ENCODE results near the gene RAP1GAP2.
"Not testable (repeated sequence)": the region's sequence is repeated elsewhere in the genome, so short reads cannot be mapped to it uniquely, and the experiment has no call there.

RAP1GAP2 gene

GRCh38 chr17:2996810-2997670, 200.8 kb downstream of the RAP1GAP2 start:
- Mint-ChIP-seq H3K4me1 (no peaks in the 10 kb centered on the region), H3K4me3 (no peak overlapping the region), H3K27ac (no peak overlapping the region), H3K27me3 (peaks cover under 1% of the 10 kb centered on the region), H3K9me3 (no peaks in the 10 kb centered on the region), H3K36me3 (peaks cover 5% of the 10 kb centered on the region)
- CTCF ChIA-PET = no interaction called here
- no peak for DNase-seq

- CTCF ChIA-PET, H3K4me3 Mint-ChIP-seq, H3K36me3 Mint-ChIP-seq, DNase-seq, H3K9me3 Mint-ChIP-seq, H3K27ac Mint-ChIP-seq, H3K4me1 Mint-ChIP-seq: not testable (repeated sequence)
- peaks cover 11% of the 10 kb centered on the region for H3K27me3 Mint-ChIP-seq
These were observed 202.2 kb downstream of the RAP1GAP2 start for GRCh38 chr17:2998469-2998901.

- Mint-ChIP-seq H3K27me3 (peaks cover 15% of the 10 kb centered on the region), H3K36me3 (peaks cover 10% of the 10 kb centered on the region), H3K27ac (no peak overlapping the region), H3K4me1 (peaks cover 6% of the 10 kb centered on the region), H3K4me3 (no peak overlapping the region), H3K9me3 (no peaks in the 10 kb centered on the region)
- CTCF ChIA-PET = interaction anchor here (1.1 kb wide), 1 partner anchor 154 kb away, joined by 5 read pairs; no protein-coding TSS in a partner anchor
- DNase-seq = no peak
These were observed 206.5 kb downstream of the RAP1GAP2 start for GRCh38 chr17:3002538-3003295.

- no peak for DNase-seq
- Mint-ChIP-seq H3K4me3 (no peak overlapping the region), H3K36me3 (peaks cover 4% of the 10 kb centered on the region), H3K9me3 (no peaks in the 10 kb centered on the region), H3K4me1 (peaks cover 6% of the 10 kb centered on the region), H3K27ac (no peak overlapping the region), H3K27me3 (peaks cover 15% of the 10 kb centered on the region)
- CTCF ChIA-PET = interaction anchor here (0.9 to 1.1 kb wide), 2 partner anchors 9 to 155 kb away, joined by 3 to 5 read pairs; no protein-coding TSS in a partner anchor
These were observed 207.3 kb downstream of the RAP1GAP2 start for GRCh38 chr17:3003296-3004149.

- no peak overlapping the region for H3K4me3 Mint-ChIP-seq
- CTCF ChIA-PET = interaction anchor here (0.9 kb wide), 1 partner anchor 9 kb away, joined by 3 read pairs; no protein-coding TSS in a partner anchor
- H3K27ac Mint-ChIP-seq = no peak overlapping the region
- H3K4me1 Mint-ChIP-seq = peaks cover 6% of the 10 kb centered on the region
- peaks cover 6% of the 10 kb centered on the region for H3K36me3 Mint-ChIP-seq
- DNase-seq = peak; percentile 34
- H3K27me3 Mint-ChIP-seq = peaks cover 15% of the 10 kb centered on the region
- H3K9me3 Mint-ChIP-seq = no peaks in the 10 kb centered on the region
These were observed 208.0 kb downstream of the RAP1GAP2 start for GRCh38 chr17:3004150-3004801.

GRCh38 chr17:3004925-3005324, 208.7 kb downstream of the RAP1GAP2 start:
- no peak for DNase-seq
- CTCF ChIA-PET = no interaction called here
- Mint-ChIP-seq H3K9me3 (no peaks in the 10 kb centered on the region), H3K27ac (no peak overlapping the region), H3K27me3 (peaks cover 15% of the 10 kb centered on the region), H3K4me3 (no peak overlapping the region), H3K4me1 (peaks cover 6% of the 10 kb centered on the region), H3K36me3 (peaks cover 6% of the 10 kb centered on the region)

- no peak for DNase-seq
- peaks cover 6% of the 10 kb centered on the region for H3K36me3 Mint-ChIP-seq
- no peaks in the 10 kb centered on the region for H3K9me3 Mint-ChIP-seq
- CTCF ChIA-PET = no interaction called here
- no peak overlapping the region for H3K27ac Mint-ChIP-seq
- peaks cover 15% of the 10 kb centered on the region for H3K27me3 Mint-ChIP-seq
- no peak overlapping the region for H3K4me3 Mint-ChIP-seq
- H3K4me1 Mint-ChIP-seq = peaks cover 6% of the 10 kb centered on the region
These were observed 209.5 kb downstream of the RAP1GAP2 start for GRCh38 chr17:3005696-3006095.

GRCh38 chr17:3006801-3007200, 210.6 kb downstream of the RAP1GAP2 start:
- peaks cover 6% of the 10 kb centered on the region for H3K4me1 Mint-ChIP-seq
- H3K36me3 Mint-ChIP-seq = peaks cover 6% of the 10 kb centered on the region
- no peak for DNase-seq
- peak overlapping the region; percentile 10 for H3K27ac Mint-ChIP-seq
- no peak overlapping the region for H3K4me3 Mint-ChIP-seq
- no peaks in the 10 kb centered on the region for H3K9me3 Mint-ChIP-seq
- CTCF ChIA-PET = no interaction called here
- H3K27me3 Mint-ChIP-seq = peaks cover 15% of the 10 kb centered on the region

- CTCF ChIA-PET = no interaction called here
- Mint-ChIP-seq H3K4me3 (no peak overlapping the region), H3K36me3 (peaks cover 6% of the 10 kb centered on the region), H3K27ac (no peak overlapping the region), H3K4me1 (peaks cover 4% of the 10 kb centered on the region), H3K27me3 (peaks cover 8% of the 10 kb centered on the region), H3K9me3 (no peaks in the 10 kb centered on the region)
- DNase-seq = no peak
These were observed 211.4 kb downstream of the RAP1GAP2 start for GRCh38 chr17:3007651-3008121.

- no peak overlapping the region for H3K27ac Mint-ChIP-seq
- DNase-seq = no peak
- H3K4me3 Mint-ChIP-seq = no peak overlapping the region
- H3K36me3 Mint-ChIP-seq = peaks cover 6% of the 10 kb centered on the region
- peaks cover 3% of the 10 kb centered on the region for H3K4me1 Mint-ChIP-seq
- CTCF ChIA-PET = interaction anchor here (0.9 kb wide), 1 partner anchor 160 kb away, joined by 3 read pairs; no protein-coding TSS in a partner anchor
- no peaks in the 10 kb centered on the region for H3K9me3 Mint-ChIP-seq
- peaks cover 4% of the 10 kb centered on the region for H3K27me3 Mint-ChIP-seq
These were observed 212.4 kb downstream of the RAP1GAP2 start for GRCh38 chr17:3008336-3009288.

- Mint-ChIP-seq H3K4me1 (no peaks in the 10 kb centered on the region), H3K27me3 (no peaks in the 10 kb centered on the region), H3K27ac (no peak overlapping the region), H3K9me3 (no peaks in the 10 kb centered on the region), H3K4me3 (no peak overlapping the region), H3K36me3 (peaks cover 6% of the 10 kb centered on the region)
- CTCF ChIA-PET = no interaction called here
- no peak for DNase-seq
These were observed 213.2 kb downstream of the RAP1GAP2 start for GRCh38 chr17:3009411-3009920.

- Mint-ChIP-seq H3K4me1 (no peaks in the 10 kb centered on the region), H3K4me3 (no peak overlapping the region), H3K9me3 (no peaks in the 10 kb centered on the region), H3K27me3 (no peaks in the 10 kb centered on the region), H3K27ac (no peak overlapping the region), H3K36me3 (peaks cover 2% of the 10 kb centered on the region)
- CTCF ChIA-PET = interaction anchor here (0.6 to 2.4 kb wide), 4 partner anchors 32 to 186 kb away, joined by 3 to 27 read pairs (median 6); no protein-coding TSS in a partner anchor
- no peak for DNase-seq
These were observed 215.7 kb downstream of the RAP1GAP2 start for GRCh38 chr17:3011891-3012290.

Measured in activated naive CD4-positive, alpha-beta T cell treated with anti-CD3 and anti-CD28 coated beads, Interleukin-2, amount 10 ng/mL, durations not matched to agents 7 days and 5 days (primary cell).